ENCODE results near the gene MAN2C1. TPM values are rescaled to one million over a fixed set of nuclear protein-coding genes. Genes with fewer than 3 reads are reported as not detected.
"Not testable (repeated sequence)": the region's sequence is repeated elsewhere in the genome, so short reads cannot be mapped to it uniquely, and the experiment has no call there.

The MAN2C1 gene
- total RNA-seq, 1 donor: 123 TPM

- no peak for TF ChIP-seq CTCF (IDR thresholded peaks at IDR 0.05; ENCODE audit: insufficient read depth, low read depth, low read length)
- no peak for DNase-seq (ENCODE audit: low read depth)
- no peak overlapping the region for H3K4me3 ChIP-seq (ENCODE audit: low read depth, low read length)
These were observed 41.4 kb downstream of the MAN2C1 start for GRCh38 chr15:75327005-75327404.

- no peak for TF ChIP-seq CTCF (IDR thresholded peaks at IDR 0.05; ENCODE audit: insufficient read depth, low read depth, low read length)
- no peak for DNase-seq (ENCODE audit: low read depth)
- H3K4me3 ChIP-seq (ENCODE audit: low read depth, low read length): no peak overlapping the region
These were observed 42.5 kb downstream of the MAN2C1 start for GRCh38 chr15:75325922-75326321.

GRCh38 chr15:75321711-75322110, 46.7 kb downstream of the MAN2C1 start:
- H3K4me3 ChIP-seq (ENCODE audit: low read depth, low read length): no peak overlapping the region
- DNase-seq (ENCODE audit: low read depth): no peak
- TF ChIP-seq CTCF (IDR thresholded peaks at IDR 0.05; ENCODE audit: insufficient read depth, low read depth, low read length): no peak

GRCh38 chr15:75319231-75319897, 49.0 kb downstream of the MAN2C1 start:
- DNase-seq (ENCODE audit: low read depth); H3K4me3 ChIP-seq (ENCODE audit: low read depth, low read length): not testable (repeated sequence)

GRCh38 chr15:75314552-75315290, 53.7 kb downstream of the MAN2C1 start:
- TF ChIP-seq CTCF (IDR thresholded peaks at IDR 0.05; ENCODE audit: insufficient read depth, low read depth, low read length): no peak
- no peak overlapping the region for H3K4me3 ChIP-seq (ENCODE audit: low read depth, low read length)
- DNase-seq (ENCODE audit: low read depth): no peak

- no peak overlapping the region for H3K4me3 ChIP-seq (ENCODE audit: low read depth, low read length)
- no peak for DNase-seq (ENCODE audit: low read depth)
- TF ChIP-seq CTCF (IDR thresholded peaks at IDR 0.05; ENCODE audit: insufficient read depth, low read depth, low read length): no peak
These were observed 55.1 kb downstream of the MAN2C1 start for GRCh38 chr15:75313116-75313845.

- not testable (repeated sequence) for DNase-seq (ENCODE audit: low read depth); H3K4me3 ChIP-seq (ENCODE audit: low read depth, low read length)
These were observed 55.9 kb downstream of the MAN2C1 start for GRCh38 chr15:75312548-75312947.

Data from fibroblast of villous mesenchyme (primary cell).